Measurements from ENCODE around the gene ZNF275.
A peak's percentile ranks its signal among the peaks of the same experiment; 100 is the strongest.
"Not testable (repeated sequence)": the region's sequence is repeated elsewhere in the genome, so short reads cannot be mapped to it uniquely, and the experiment has no call there.

ZNF275 gene

GRCh38 chrX:153361781-153362397 is 27.9 kb downstream of the ZNF275 start:
- no peak for DNase-seq (ENCODE audit: low read depth)

- no peak for DNase-seq (ENCODE audit: low read depth)
These were observed 31.7 kb downstream of the ZNF275 start for GRCh38 chrX:153365670-153366069.

- no peak for DNase-seq (ENCODE audit: low read depth)
These were observed 32.2 kb downstream of the ZNF275 start for GRCh38 chrX:153366119-153366518.

GRCh38 chrX:153366878-153367538 is 33.1 kb downstream of the ZNF275 start:
- no peak for DNase-seq (ENCODE audit: low read depth)

- no peak for DNase-seq (ENCODE audit: low read depth)
These were observed 36.5 kb downstream of the ZNF275 start for GRCh38 chrX:153370293-153371055.

- DNase-seq (ENCODE audit: low read depth) = no peak
These were observed 37.3 kb downstream of the ZNF275 start for GRCh38 chrX:153371256-153371655.

- no peak for DNase-seq (ENCODE audit: low read depth)
These were observed 39.0 kb downstream of the ZNF275 start for GRCh38 chrX:153372949-153373348.

- DNase-seq (ENCODE audit: low read depth) = no peak
These were observed 40.5 kb downstream of the ZNF275 start for GRCh38 chrX:153374426-153374825.

GRCh38 chrX:153375571-153375970 is 41.6 kb downstream of the ZNF275 start:
- DNase-seq (ENCODE audit: low read depth) = no peak

- DNase-seq (ENCODE audit: low read depth) = no peak
These were observed 43.8 kb downstream of the ZNF275 start for GRCh38 chrX:153377727-153378126.

GRCh38 chrX:153378607-153379006 is 44.7 kb downstream of the ZNF275 start:
- no peak for DNase-seq (ENCODE audit: low read depth)

GRCh38 chrX:153379508-153379907 is 45.6 kb downstream of the ZNF275 start:
- no peak for DNase-seq (ENCODE audit: low read depth)

- no peak for DNase-seq (ENCODE audit: low read depth)
These were observed 46.1 kb downstream of the ZNF275 start for GRCh38 chrX:153379971-153380581.

- no peak for DNase-seq (ENCODE audit: low read depth)
These were observed 46.7 kb downstream of the ZNF275 start for GRCh38 chrX:153380691-153381090.

GRCh38 chrX:153381684-153382532 is 48.0 kb downstream of the ZNF275 start:
- peak; percentile 26 for DNase-seq (ENCODE audit: low read depth)

- DNase-seq (ENCODE audit: low read depth) = no peak
These were observed 48.9 kb downstream of the ZNF275 start for GRCh38 chrX:153382563-153383482.

- DNase-seq (ENCODE audit: low read depth) = no peak
These were observed 50.4 kb downstream of the ZNF275 start for GRCh38 chrX:153384390-153384789.

- not testable (repeated sequence) for DNase-seq (ENCODE audit: low read depth)
These were observed 51.0 kb downstream of the ZNF275 start for GRCh38 chrX:153384973-153385372.

- DNase-seq (ENCODE audit: low read depth) = no peak
These were observed 52.1 kb downstream of the ZNF275 start for GRCh38 chrX:153386097-153386496.

GRCh38 chrX:153387345-153387744 is 53.4 kb downstream of the ZNF275 start:
- DNase-seq (ENCODE audit: low read depth) = no peak

Measured in CMK (cell line).